K562 (cell line): ENCODE measurements around the gene SUDS3. TPM values are rescaled to one million over a fixed set of nuclear protein-coding genes. Genes with fewer than 3 reads are reported as not detected.

Experiments used
- MGA ChIP-seq: fragments of 450-650 bp; IDR thresholded peaks from 2 replicates; pipeline ENCODE4 v1.6.1; 2016; ENCODE audit warnings: mild to moderate bottlenecking, moderate library complexity
- MLLT1 ChIP-seq, 2 experiments: fragments of 450-650 bp; IDR thresholded peaks; 2 replicates each; pipeline ENCODE4 v1.6.1; 2016
- ZNF165 ChIP-seq: fragments of 250-450 bp; sonication (Bioruptor Pico); IDR thresholded peaks from 2 replicates; pipeline ENCODE4 v1.4.0; 2020; ENCODE audit warnings: borderline replicate concordance
- polyA plus RNA-seq, 8 experiments: library from polyadenylated mRNA; depleted of rRNA in 4 of 8; stranded (reverse) in 5 of 8; unstranded in 3 of 8; fragments of >200 nt; fragmentation: Nextera tagmentation in 2 of 8; fragmentation: Illumina TruSeq in 1 of 8; extraction: Ambion mirVana in 2 of 8; extraction: Trizol in 1 of 8; gene quantifications; 2 replicates each; pipeline versions ENCODE4 v1.2.1 to v1.2.3, GENCODE V29; 2011 to 2014; ENCODE audit warnings: inconsistent platforms in 1 of 8, missing spikeins in 1 of 8
- total RNA-seq, 7 experiments: library from RNA; depleted of rRNA in 6 of 7; stranded (reverse); fragments of >200 nt in 6 of 7; fragmentation: Illumina TruSeq in 2 of 7; extraction: Trizol in 2 of 7; gene quantifications; 2 replicates each; pipeline versions ENCODE4 v1.2.1 to v1.2.3, GENCODE V29; 2011 to 2021; ENCODE audit warnings: low replicate concordance in 1 of 7

SUDS3 gene
- total and polyA plus RNA-seq, 9 of the 15 experiments (the other 6 are each of a cell fraction or from before 2014, with no cell fraction given): 6.6 to 30.5 (median 23.3) TPM

DNA sequence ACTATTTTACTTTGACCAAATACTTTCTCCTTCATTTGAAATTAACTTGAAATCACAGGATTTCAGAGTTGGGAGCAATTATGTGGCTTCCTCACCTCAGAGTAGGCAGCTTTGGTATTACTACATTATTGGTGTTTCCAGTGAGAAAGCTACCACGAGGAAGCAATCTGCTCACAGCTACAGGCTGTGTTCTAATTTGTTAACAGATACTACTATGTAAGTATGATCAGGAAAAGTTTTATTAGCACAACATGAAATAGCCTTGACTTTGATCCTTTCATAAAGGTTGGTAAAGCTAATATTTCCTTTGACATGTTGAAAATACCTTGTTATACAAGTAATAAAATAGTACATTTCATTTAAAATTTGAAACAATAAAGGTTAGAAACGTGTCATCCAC lies 34.3 kb upstream of the SUDS3 start (continued):
- TF ChIP-seq MGA (no peak), MLLT1 (IDR thresholded peaks at IDR 0.05) (no peak), ZNF165 (no peak)
